DMS 273 (cell line): ENCODE data around the gene TP53BP1.
A peak's percentile ranks its signal among the peaks of the same experiment; 100 is the strongest.
"Not testable (repeated sequence)": the region's sequence is repeated elsewhere in the genome, so short reads cannot be mapped to it uniquely, and the experiment has no call there.

Source experiments
- DNase-seq: peaks from one replicate; lab custom pipeline; 2025; ENCODE audit not compliant: unreplicated experiment; lab: John Stamatoyannopoulos, UW

Gene TP53BP1

GRCh38 chr15:43433165-43433564 is 59.8 kb downstream of the TP53BP1 start:
- no peak for DNase-seq

- DNase-seq, result no peak
These were observed 63.3 kb downstream of the TP53BP1 start for GRCh38 chr15:43429687-43430086.

GRCh38 chr15:43423793-43424192 is 69.2 kb downstream of the TP53BP1 start:
- no peak for DNase-seq

GRCh38 chr15:43420876-43421275 is 72.1 kb downstream of the TP53BP1 start:
- no peak for DNase-seq

- no peak for DNase-seq
These were observed 72.5 kb downstream of the TP53BP1 start for GRCh38 chr15:43420435-43420834.

- no peak for DNase-seq
These were observed 78.8 kb downstream of the TP53BP1 start for GRCh38 chr15:43414196-43414595.

GRCh38 chr15:43412096-43412495 is 80.9 kb downstream of the TP53BP1 start:
- DNase-seq, result no peak

GRCh38 chr15:43410572-43411214 is 82.3 kb downstream of the TP53BP1 start:
- no peak for DNase-seq

- peak; percentile 7 for DNase-seq
These were observed 84.2 kb downstream of the TP53BP1 start for GRCh38 chr15:43408789-43409188.

GRCh38 chr15:43406808-43407207 is 86.1 kb downstream of the TP53BP1 start:
- no peak for DNase-seq

- no peak for DNase-seq
These were observed 86.8 kb downstream of the TP53BP1 start for GRCh38 chr15:43406189-43406588.

GRCh38 chr15:43404130-43404529 is 88.8 kb downstream of the TP53BP1 start:
- peak; percentile 21 for DNase-seq

GRCh38 chr15:43403616-43404015 is 89.3 kb downstream of the TP53BP1 start:
- DNase-seq, result no peak

- no peak for DNase-seq
These were observed 90.7 kb downstream of the TP53BP1 start for GRCh38 chr15:43402255-43402654.

GRCh38 chr15:43393592-43393991 is 99.4 kb downstream of the TP53BP1 start:
- not testable (repeated sequence) for DNase-seq

- no peak for DNase-seq
These were observed 102.2 kb downstream of the TP53BP1 start for GRCh38 chr15:43390723-43391122.

GRCh38 chr15:43383070-43383469 is 109.9 kb downstream of the TP53BP1 start:
- no peak for DNase-seq

- peak; percentile 11 for DNase-seq
These were observed 110.6 kb downstream of the TP53BP1 start for GRCh38 chr15:43382310-43382709.

GRCh38 chr15:43378601-43379000 is 114.4 kb downstream of the TP53BP1 start:
- no peak for DNase-seq

- DNase-seq, result peak; percentile 50
These were observed 116.8 kb downstream of the TP53BP1 start for GRCh38 chr15:43376017-43376705.

GRCh38 chr15:43370975-43371974 is 121.7 kb downstream of the TP53BP1 start, which contains the start of the genes TUBGCP4 and ZSCAN29:
TSS of gene TUBGCP4 (plus strand) at chr15:43371101. CDS start at chr15:43371355, 254 bp downstream.
TSS of gene ZSCAN29 (minus strand) at chr15:43371043. CDS start at chr15:43369913, 1,130 bp downstream.
- DNase-seq, result peak; percentile 89
